NT2/D1 (cell line): ENCODE results near the gene CARD19.

Experiments used
- DNase-seq: peaks from one replicate; pipeline ENCODE4 v3.0.0-alpha.2; 2011; ENCODE audit warnings: low read depth, low spot score
- H3K27me3 ChIP-seq: 2 replicates; pipeline ENCODE4 v1.6.0; 2011; ENCODE audit warnings: mild to moderate bottlenecking; ENCODE audit not compliant: insufficient read length, insufficient read depth
- H3K36me3 ChIP-seq: 2 replicates; pipeline ENCODE4 v1.6.1; 2011; ENCODE audit warnings: mild to moderate bottlenecking, low read length, mixed read lengths; ENCODE audit not compliant: insufficient read depth, insufficient read length
- H3K4me1 ChIP-seq: 2 replicates; pipeline ENCODE4 v1.5.1; 2011; ENCODE audit not compliant: insufficient read depth, insufficient read length
- H3K4me3 ChIP-seq: 2 replicates; pipeline ENCODE4 v1.5.1; 2011; ENCODE audit warnings: low read depth; ENCODE audit not compliant: insufficient read length
- H3K9ac ChIP-seq: 2 replicates; pipeline ENCODE4 v1.6.0; 2011; ENCODE audit warnings: low read depth; ENCODE audit not compliant: insufficient read length
- H3K9me3 ChIP-seq: 2 replicates; pipeline ENCODE4 v1.5.1; 2011; ENCODE audit warnings: mild to moderate bottlenecking, low read length; ENCODE audit not compliant: insufficient read depth
- SUZ12 ChIP-seq: IDR thresholded peaks from 2 replicates; pipeline ENCODE4 v1.6.1; 2011; ENCODE audit not compliant: insufficient read length, insufficient read depth; ENCODE audit errors: extremely low read depth
- YY1 ChIP-seq: IDR thresholded peaks from 2 replicates; pipeline ENCODE4 v1.6.1; 2011; ENCODE audit not compliant: insufficient read length, insufficient read depth
- ZNF274 ChIP-seq: IDR thresholded peaks from 2 replicates; pipeline ENCODE4 v1.6.1; 2011; ENCODE audit warnings: mild to moderate bottlenecking, low read depth, low read length

The CARD19 gene

DNA sequence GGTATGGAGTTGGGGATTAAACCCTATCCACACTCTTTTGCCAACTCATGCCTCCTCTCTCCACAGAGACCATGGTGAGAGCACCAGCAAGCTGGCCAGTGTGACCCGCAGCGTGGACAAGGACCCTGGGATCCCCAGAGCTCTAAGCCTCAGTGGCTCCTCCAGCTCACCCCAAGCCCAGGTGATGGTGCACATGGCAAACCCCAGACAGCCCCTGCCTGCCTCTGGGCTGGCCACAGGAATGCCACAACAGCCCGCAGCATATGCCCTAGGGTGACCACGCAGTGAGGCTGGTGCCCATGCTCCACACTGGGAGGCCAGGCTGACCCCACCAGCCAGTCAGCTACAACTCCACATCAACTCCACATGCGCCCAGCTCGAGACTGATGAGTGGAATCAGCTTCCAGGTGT, 11.5 kb upstream of the CARD19 start:
- Histone ChIP-seq H3K4me3 (no peak overlapping the region), H3K9ac (no peak overlapping the region), H3K27me3 (no peaks in the 10 kb centered on the region), H3K36me3 (no peaks in the 10 kb centered on the region), H3K9me3 (no peaks in the 10 kb centered on the region), H3K4me1 (peaks cover 17% of the 10 kb centered on the region)
- no peak for DNase-seq
- TF ChIP-seq ZNF274 (no peak), SUZ12 (no peak), YY1 (no peak)

DNA sequence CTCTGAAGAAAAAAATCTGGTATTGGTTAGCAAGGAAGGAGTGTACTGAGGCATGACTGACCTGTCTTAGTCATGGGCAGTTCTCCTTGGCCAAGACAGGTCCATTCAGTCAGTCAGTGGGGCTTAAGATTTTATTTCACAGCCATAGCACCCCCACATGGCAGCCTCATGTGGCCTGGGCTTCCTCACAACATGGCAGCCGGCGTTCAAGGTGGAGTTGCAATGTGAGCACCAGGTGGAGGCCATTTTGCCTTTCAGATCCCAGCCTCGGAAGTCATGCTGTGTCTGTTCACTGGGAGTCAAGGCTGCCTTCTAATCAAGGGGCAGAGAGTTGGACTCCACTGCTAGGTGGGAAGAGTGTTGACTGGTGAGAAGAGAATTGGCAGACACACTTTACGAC, 10.3 kb upstream of the CARD19 start:
- Histone ChIP-seq H3K36me3 (no peaks in the 10 kb centered on the region), H3K9ac (no peak overlapping the region), H3K9me3 (no peaks in the 10 kb centered on the region), H3K27me3 (no peaks in the 10 kb centered on the region), H3K4me1 (peaks cover 17% of the 10 kb centered on the region), H3K4me3 (no peak overlapping the region)
- TF ChIP-seq YY1 = no peak
- no peak for TF ChIP-seq ZNF274
- TF ChIP-seq SUZ12 = no peak
- no peak for DNase-seq

DNA sequence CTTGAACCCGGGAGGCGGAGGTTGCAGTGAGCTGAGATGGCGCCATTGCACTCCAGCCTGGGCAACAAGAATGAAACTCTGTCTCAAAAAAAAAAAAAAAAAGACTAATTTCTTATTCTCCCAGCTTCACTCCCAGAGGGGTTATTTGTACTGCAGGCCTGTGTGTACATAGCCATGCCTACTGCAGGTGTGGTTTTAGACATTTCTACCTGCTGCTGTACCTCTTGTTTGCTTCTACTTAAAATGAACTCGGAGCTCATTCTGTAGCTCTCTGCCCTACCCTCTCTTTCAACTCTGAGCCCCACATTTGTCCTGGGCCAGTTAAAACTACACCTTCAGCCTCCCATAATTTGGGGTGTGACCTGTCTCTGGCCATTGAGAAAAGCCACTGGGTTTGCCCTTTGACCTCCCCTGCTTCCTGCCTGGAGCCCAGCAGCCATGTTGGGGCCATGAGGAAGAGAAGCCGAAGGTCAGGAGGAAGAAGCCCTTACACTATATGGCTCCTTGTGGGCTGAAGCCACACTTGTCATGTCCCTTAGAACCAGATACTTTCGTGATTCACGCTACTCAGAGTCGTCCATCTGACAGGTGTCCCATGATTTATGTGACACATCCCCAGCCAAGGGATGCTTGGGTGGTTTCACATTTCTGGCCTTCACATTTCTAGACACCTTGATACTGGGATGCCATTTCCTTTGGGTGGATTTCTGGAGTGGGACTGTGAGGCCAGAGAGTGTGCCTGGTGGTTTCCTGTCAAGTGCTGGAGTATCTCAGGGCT, 9.4 kb upstream of the CARD19 start:
- DNase-seq = no peak
- H3K9ac ChIP-seq = no peak overlapping the region
- H3K4me3 ChIP-seq = no peak overlapping the region
- no peaks in the 10 kb centered on the region for H3K27me3 ChIP-seq
- TF ChIP-seq YY1 = no peak
- no peak for TF ChIP-seq ZNF274
- H3K9me3 ChIP-seq = 0 out of 2 replicates have a peak, but pooled peaks cover 8% of the 10 kb centered on the region
- H3K4me1 ChIP-seq = peaks cover 13% of the 10 kb centered on the region
- no peaks in the 10 kb centered on the region for H3K36me3 ChIP-seq

DNA sequence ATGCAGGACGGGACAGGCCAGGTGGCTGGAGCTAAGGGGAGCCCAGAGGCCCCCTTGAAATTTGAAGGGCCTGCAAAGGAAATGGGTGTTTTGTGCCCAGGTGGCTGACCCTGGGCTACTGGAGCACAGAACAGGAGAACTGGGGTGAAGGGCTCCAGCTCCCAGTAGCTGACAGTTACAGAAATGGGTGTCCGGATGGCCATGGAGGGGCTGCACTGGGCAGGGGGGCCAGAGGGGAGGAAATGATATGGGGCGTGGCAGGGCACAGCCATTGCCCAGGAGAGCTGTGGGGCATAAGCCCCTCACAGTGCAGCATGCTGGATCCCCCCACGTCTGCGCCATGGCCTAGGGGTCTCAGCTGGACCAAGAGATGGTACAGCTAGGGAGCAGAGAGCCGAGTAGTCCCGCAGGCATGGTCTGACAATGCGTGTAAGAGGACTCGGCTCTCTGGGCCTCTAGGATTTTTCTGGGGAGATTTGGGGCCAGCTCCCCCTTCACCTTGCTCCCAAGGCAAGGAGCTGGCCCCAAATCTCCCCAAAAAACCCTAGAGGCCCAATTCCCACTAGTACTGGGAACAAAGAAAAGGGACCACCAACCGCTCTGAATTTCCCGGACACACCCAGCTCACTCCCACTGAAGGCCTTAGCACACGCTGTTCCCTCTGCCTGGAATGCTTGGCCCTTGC, 7.9 kb upstream of the CARD19 start:
- TF ChIP-seq ZNF274 = no peak
- TF ChIP-seq YY1 = no peak
- TF ChIP-seq SUZ12 = no peak
- Histone ChIP-seq H3K9ac (no peak overlapping the region), H3K36me3 (no peaks in the 10 kb centered on the region), H3K4me1 (peaks cover 9% of the 10 kb centered on the region), H3K9me3 (0 out of 2 replicates have a peak, but pooled peaks cover 8% of the 10 kb centered on the region), H3K27me3 (no peaks in the 10 kb centered on the region), H3K4me3 (no peak overlapping the region)
- DNase-seq = no peak

DNA sequence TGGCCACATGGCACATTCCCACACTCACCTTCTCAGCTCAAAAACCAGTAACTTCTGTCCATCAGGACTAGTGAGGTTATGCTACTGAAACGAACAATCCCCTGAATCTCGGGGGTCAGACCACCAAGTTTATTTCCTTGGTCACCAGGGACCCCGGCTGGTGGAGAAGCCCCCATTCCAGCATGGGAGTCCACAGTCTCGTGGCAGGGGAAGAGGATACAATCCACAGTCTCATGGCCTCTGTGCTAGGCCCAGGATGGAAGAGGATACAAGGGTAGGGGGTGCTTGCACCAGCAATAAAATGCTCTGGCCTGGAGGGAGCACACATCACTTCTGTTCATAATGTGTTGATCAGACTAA, 7.4 kb upstream of the CARD19 start:
- Histone ChIP-seq H3K9me3 (0 out of 2 replicates have a peak, but pooled peaks cover 8% of the 10 kb centered on the region), H3K4me1 (peaks cover 9% of the 10 kb centered on the region), H3K4me3 (no peak overlapping the region), H3K9ac (no peak overlapping the region), H3K36me3 (no peaks in the 10 kb centered on the region), H3K27me3 (no peaks in the 10 kb centered on the region)
- TF ChIP-seq YY1 = no peak
- TF ChIP-seq SUZ12 = no peak
- TF ChIP-seq ZNF274 = no peak
- DNase-seq = no peak

DNA sequence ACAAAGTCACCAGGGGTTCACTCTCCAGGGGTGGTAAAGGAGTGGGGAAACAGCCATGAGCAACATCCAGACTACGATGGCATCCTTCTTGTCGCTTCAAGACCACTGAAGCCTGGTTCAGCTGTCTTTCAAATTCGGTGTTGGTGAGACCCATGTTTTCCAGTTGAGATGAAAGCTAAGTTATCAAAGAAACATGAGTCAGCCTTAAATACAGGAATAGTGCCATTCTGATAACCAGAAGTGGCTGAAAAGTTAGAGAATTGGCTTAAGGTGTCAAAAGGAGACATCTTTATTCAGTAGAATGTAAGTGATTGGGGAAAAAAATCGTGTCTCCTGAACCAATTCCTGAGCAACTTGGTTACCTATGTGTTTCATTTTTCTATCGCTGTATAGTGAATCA, 7.0 kb upstream of the CARD19 start:
- Histone ChIP-seq H3K27me3 (no peaks in the 10 kb centered on the region), H3K9ac (no peak overlapping the region), H3K36me3 (no peaks in the 10 kb centered on the region)

DNA sequence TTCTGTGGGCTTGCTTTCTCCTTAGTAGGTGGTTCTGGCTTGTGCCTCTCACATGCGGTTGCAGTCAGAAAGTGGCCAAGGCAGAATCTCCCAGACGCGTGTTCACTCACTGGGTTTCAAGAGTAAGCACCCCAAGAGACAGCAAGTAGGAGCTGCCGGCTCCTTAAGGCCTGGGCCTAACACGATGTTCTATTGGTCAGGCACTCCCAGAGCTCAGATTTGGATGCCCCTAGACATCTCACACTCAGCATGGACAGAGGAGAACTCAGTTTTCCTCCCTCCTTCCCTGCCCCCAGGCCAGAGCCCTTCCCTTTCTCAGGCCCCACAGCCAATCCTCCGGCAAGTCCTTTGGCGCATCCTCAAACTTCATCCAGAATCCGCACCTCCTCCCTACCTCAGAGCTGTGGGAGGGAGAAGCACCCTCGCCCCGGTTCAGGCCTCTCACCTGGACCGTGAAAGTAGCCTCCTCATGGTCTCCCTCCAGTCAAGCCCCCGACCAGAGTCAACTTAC, 6.5 kb upstream of the CARD19 start:
- Histone ChIP-seq H3K9me3 (0 out of 2 replicates have a peak, but pooled peaks cover 8% of the 10 kb centered on the region), H3K4me3 (no peak overlapping the region), H3K4me1 (peaks cover 7% of the 10 kb centered on the region), H3K27me3 (no peaks in the 10 kb centered on the region), H3K36me3 (no peaks in the 10 kb centered on the region), H3K9ac (no peak overlapping the region)
- no peak for TF ChIP-seq SUZ12
- TF ChIP-seq ZNF274 = no peak
- TF ChIP-seq YY1 = no peak
- no peak for DNase-seq

More for the DNA sequence above, 7.0 kb upstream of the CARD19 start:
- no peak for DNase-seq
- H3K4me1 ChIP-seq = peaks cover 7% of the 10 kb centered on the region
- 0 out of 2 replicates have a peak, but pooled peaks cover 8% of the 10 kb centered on the region for H3K9me3 ChIP-seq
- H3K4me3 ChIP-seq = no peak overlapping the region
- TF ChIP-seq SUZ12 = no peak
- TF ChIP-seq YY1 = no peak
